HEK293T (cell line): Measurements from ENCODE around the gene DIPK1A.
"Not testable (repeated sequence)": the region's sequence is repeated elsewhere in the genome, so short reads cannot be mapped to it uniquely, and the experiment has no call there.

Experiments used
- CTCF ChIA-PET: fragments of 350-600 bp; formaldehyde crosslinking; extraction: SDS; loops from one replicate; lab custom pipeline; 2021; ENCODE audit warnings: antibody characterized with exemption, inconsistent platforms; lab: Yijun Ruan, JAX
- POLR2A ChIA-PET: fragments of 350-600 bp; formaldehyde crosslinking; extraction: SDS; loops from one replicate; lab custom pipeline; 2020; ENCODE audit warnings: antibody characterized with exemption, inconsistent platforms; lab: Yijun Ruan, JAX
- DNase-seq: peaks from one replicate; pipeline ENCODE4 v3.0.0; 2012; ENCODE audit warnings: mixed read lengths; ENCODE audit errors: extremely low spot score
- ARNT ChIP-seq: fragments of 450-650 bp; IDR thresholded peaks from 2 replicates; pipeline ENCODE4 v1.6.1; 2017; ENCODE audit warnings: mild to moderate bottlenecking
- BHLHE40 ChIP-seq: fragments of 450-650 bp; IDR thresholded peaks from 2 replicates; pipeline ENCODE4 v1.6.1; 2016; ENCODE audit warnings: mild to moderate bottlenecking, moderate library complexity, borderline replicate concordance
- CTBP1 ChIP-seq: fragments of 450-650 bp; IDR thresholded peaks from 2 replicates; pipeline ENCODE4 v1.6.1; 2016; ENCODE audit warnings: borderline replicate concordance
- ELF4 ChIP-seq: fragments of 450-650 bp; IDR thresholded peaks from 2 replicates; pipeline ENCODE4 v1.6.1; 2017; ENCODE audit warnings: antibody characterized with exemption
- FOXA1 ChIP-seq: fragments of 450-650 bp; IDR thresholded peaks from 2 replicates; pipeline ENCODE4 v1.6.1; 2016; ENCODE audit warnings: mild to moderate bottlenecking
- FOXK2 ChIP-seq: fragments of 450-650 bp; IDR thresholded peaks from 2 replicates; pipeline ENCODE4 v1.6.1; 2016; ENCODE audit warnings: mild to moderate bottlenecking
- FOXM1 ChIP-seq: fragments of 450-650 bp; IDR thresholded peaks from 2 replicates; pipeline ENCODE4 v1.6.1; 2017; ENCODE audit warnings: mild to moderate bottlenecking, borderline replicate concordance
- HDGF ChIP-seq: fragments of 450-650 bp; IDR thresholded peaks from 2 replicates; pipeline ENCODE4 v1.6.1; 2017; ENCODE audit warnings: antibody characterized with exemption, borderline replicate concordance
- L3MBTL2 ChIP-seq: fragments of 450-650 bp; conservative IDR thresholded peaks from 2 replicates; pipeline ENCODE4 v1.6.1; 2016; ENCODE audit warnings: mild to moderate bottlenecking
- LEF1 ChIP-seq: fragments of 450-650 bp; IDR thresholded peaks from 2 replicates; pipeline ENCODE4 v1.6.1; 2017; ENCODE audit warnings: mild to moderate bottlenecking, borderline replicate concordance
- NFRKB ChIP-seq: fragments of 450-650 bp; IDR thresholded peaks from 2 replicates; pipeline ENCODE4 v1.6.1; 2016; ENCODE audit warnings: mild to moderate bottlenecking, moderate library complexity
- PKNOX1 ChIP-seq: fragments of 450-650 bp; IDR thresholded peaks from 2 replicates; pipeline ENCODE4 v1.6.1; 2016
- SP1 ChIP-seq: fragments of 450-650 bp; IDR thresholded peaks from 2 replicates; pipeline ENCODE4 v1.6.1; 2017
- SUZ12 ChIP-seq: fragments of 450-650 bp; IDR thresholded peaks from 2 replicates; pipeline ENCODE4 v1.6.1; 2016; ENCODE audit warnings: mild to moderate bottlenecking
- TARDBP ChIP-seq: fragments of 450-650 bp; IDR thresholded peaks from 2 replicates; pipeline ENCODE4 v1.6.1; 2016
- ZNF384 ChIP-seq: fragments of 450-650 bp; IDR thresholded peaks from 2 replicates; pipeline ENCODE4 v1.6.1; 2016

The DIPK1A gene

GRCh38 chr1:92973203-92973897 is 12.1 kb upstream of the DIPK1A start:
- ChIA-PET CTCF (interaction anchor here (0.6 kb wide), 1 partner anchor 11 kb away, joined by 5 read pairs; no protein-coding TSS in a partner anchor), POLR2A (no interaction called here)
- DNase-seq: no peak
- no peak for TF ChIP-seq FOXK2
- no peak for TF ChIP-seq HDGF
- TF ChIP-seq ARNT: no peak
- TF ChIP-seq PKNOX1: no peak
- no peak for TF ChIP-seq ZNF384
- TF ChIP-seq SUZ12: no peak
- TF ChIP-seq NFRKB: no peak
- no peak for TF ChIP-seq ELF4
- no peak for TF ChIP-seq FOXM1
- TF ChIP-seq L3MBTL2: no peak
- no peak for TF ChIP-seq LEF1

GRCh38 chr1:92972409-92973129 is 11.3 kb upstream of the DIPK1A start:
- CTCF ChIA-PET: interaction anchor here (1.1 to 1.4 kb wide), 2 partner anchors 21 to 113 kb away, joined by 3 read pairs; no protein-coding TSS in a partner anchor
- no peak for DNase-seq
- POLR2A ChIA-PET: no interaction called here
- TF ChIP-seq FOXM1 (no peak), LEF1 (no peak), TARDBP (no peak)

GRCh38 chr1:92971932-92972331 is 10.7 kb upstream of the DIPK1A start:
- DNase-seq, POLR2A ChIA-PET: not testable (repeated sequence)
- CTCF ChIA-PET: interaction anchor here (1.1 to 1.4 kb wide), 2 partner anchors 21 to 112 kb away, joined by 3 read pairs; no protein-coding TSS in a partner anchor

GRCh38 chr1:92970990-92971689 is 9.9 kb upstream of the DIPK1A start:
- CTCF ChIA-PET: interaction anchor here (1.1 to 1.7 kb wide), 3 partner anchors 11 to 112 kb away, joined by 3 to 5 read pairs (median 3); no protein-coding TSS in a partner anchor
- POLR2A ChIA-PET: no interaction called here
- DNase-seq: no peak
- TF ChIP-seq PKNOX1 (no peak), FOXA1 (no peak), FOXK2 (no peak), HDGF (no peak), TARDBP (no peak), ZNF384 (no peak)

GRCh38 chr1:92969517-92969916 is 8.3 kb upstream of the DIPK1A start:
- CTCF ChIA-PET: interaction anchor here (1.4 kb wide), 1 partner anchor 10 kb away, joined by 5 read pairs; no protein-coding TSS in a partner anchor
- no peak for TF ChIP-seq ZNF384
- TF ChIP-seq LEF1: no peak
- TF ChIP-seq CTBP1: no peak
- TF ChIP-seq FOXK2: no peak
- no peak for TF ChIP-seq ELF4
- TF ChIP-seq SP1: no peak
- TF ChIP-seq ARNT: no peak
- DNase-seq: no peak
- POLR2A ChIA-PET: no interaction called here

GRCh38 chr1:92968138-92969032 is 7.1 kb upstream of the DIPK1A start:
- CTCF ChIA-PET: interaction anchor here (0.6 to 1.5 kb wide), 7 partner anchors 8 to 93 kb away, joined by 3 to 5 read pairs (median 3); no protein-coding TSS in a partner anchor
- no peak for TF ChIP-seq LEF1
- POLR2A ChIA-PET: no interaction called here
- DNase-seq: no peak

- CTCF ChIA-PET: interaction anchor here (0.5 kb wide), 1 partner anchor 116 kb away, joined by 3 read pairs; no protein-coding TSS in a partner anchor
- TF ChIP-seq ARNT: no peak
- TF ChIP-seq L3MBTL2: no peak
- no peak for TF ChIP-seq BHLHE40
- TF ChIP-seq ELF4: no peak
- no peak for TF ChIP-seq TARDBP
- TF ChIP-seq FOXA1: no peak
- no peak for TF ChIP-seq PKNOX1
- no peak for TF ChIP-seq SUZ12
- TF ChIP-seq NFRKB: no peak
- no peak for TF ChIP-seq LEF1
- TF ChIP-seq SP1: no peak
- TF ChIP-seq ZNF384: no peak
- no peak for TF ChIP-seq FOXK2
- TF ChIP-seq HDGF: no peak
- no peak for TF ChIP-seq FOXM1
- TF ChIP-seq CTBP1: no peak
- POLR2A ChIA-PET: no interaction called here
- DNase-seq: no peak
Observed at GRCh38 chr1:92964998-92965397, 3.7 kb upstream of the DIPK1A start.
